Adrenal gland (tissue), 12 donors: ENCODE data around the gene ZNF697. TPM values are rescaled to one million over a fixed set of nuclear protein-coding genes. Genes with fewer than 3 reads are reported as not detected.

Source experiments
- DNase-seq, 7 donors: peaks; one replicate each; pipeline ENCODE4 v3.0.0-alpha.2; 2019 to 2020
- H3K27ac ChIP-seq, 5 donors: fragments of 200-600 bp; sonication (generic) in 4 of 5; 1 replicate in 3 of 5; 2 replicates in 2 of 5; pipeline versions ENCODE4 v1.5.1 to v1.8.0; 2016 to 2020; ENCODE audit warnings: mild to moderate bottlenecking in 1 of 5
- H3K27me3 ChIP-seq: fragments of 200-600 bp; 2 replicates; pipeline ENCODE4 v1.8.0; 2021
- H3K36me3 ChIP-seq, 2 donors: fragments of 200-600 bp; replicated peaks in 1 of 2; 1 replicate in 1 of 2; 2 replicates in 1 of 2; pipeline versions ENCODE4 v1.5.1 to v1.8.0; 2018 to 2022
- H3K4me1 ChIP-seq, 2 donors: fragments of 200-600 bp; replicated peaks in 1 of 2; 1 replicate in 1 of 2; 2 replicates in 1 of 2; pipeline versions ENCODE4 v1.5.1 to v1.8.0; 2018 to 2021
- H3K4me3 ChIP-seq, 4 donors: fragments of 200-600 bp; sonication (generic) in 3 of 4; one replicate each; pipeline ENCODE4 v1.5.1; 2016 to 2018
- H3K9me3 ChIP-seq, 3 donors: fragments of 200-600 bp; sonication (generic) in 1 of 3; replicated peaks in 1 of 3; 1 replicate in 2 of 3; 2 replicates in 1 of 3; pipeline versions ENCODE4 v1.5.1 to v1.8.0; 2016 to 2021
- CTCF ChIP-seq, 6 experiments: fragments of 450-650 bp in 4 of 6; fragments of 200-600 bp in 2 of 6; sonication (generic) in 1 of 6; IDR thresholded peaks; 1 replicate in 5 of 6; 2 replicates in 1 of 6; pipeline versions ENCODE4 v1.5.1 to v1.8.0; 2016 to 2021; ENCODE audit warnings: antibody characterized with exemption in 6 of 6, mild to moderate bottlenecking in 2 of 6, moderate library complexity in 1 of 6
- POLR2A ChIP-seq, 2 donors: fragments of 450-650 bp; IDR thresholded peaks; one replicate each; pipeline ENCODE4 v1.6.1; 2017; ENCODE audit warnings: antibody characterized with exemption in 2 of 2, mild to moderate bottlenecking in 2 of 2, moderate library complexity in 1 of 2
- WGBS, 4 donors: extraction: QIAGEN DNeasy Blood & Tissue Kit in 2 of 4; methylation state at CpG; one replicate each; pipeline versions ENCODE4 v1.1.5 to v1.1.7; 2013 to 2017; 5-methylcytosine and 5-hydroxymethylcytosine counted together
- intact Hi-C, 2 donors: fragments of 100-400 bp; cut with DNase I; formaldehyde crosslinking; loops; one replicate each; pipeline versions ENCODE4 v1.14.1 to v1.15.0; 2022 to 2023
- polyA plus RNA-seq, 3 donors: library from polyadenylated mRNA; stranded (reverse); fragments of 200-250 nt in 2 of 3; fragments of 350-450 nt in 1 of 3; fragmentation: Illumina TruSeq in 1 of 3; extraction: RNeasy Lipid Tissue Mini Kit (QIAGEN cat#74804) in 1 of 3; gene quantifications; one replicate each; pipeline ENCODE4 v1.2.3, GENCODE V29; 2013 to 2014
- total RNA-seq, 9 donors: library from RNA; depleted of rRNA in 4 of 9; stranded (reverse); fragments of >200 nt in 4 of 9; fragments of 120-200 nt in 1 of 9; fragmentation: NEBNext Ultra II Directional in 1 of 9; extraction: Animal tissue kit (Norgen Biotek cat#: 25700) in 1 of 9; gene quantifications; one replicate each; pipeline versions ENCODE4 v1.1.0 to v1.2.4, GENCODE V29; 2013 to 2023
- donor health status: healthy with polysubstance abuse.
- donor health status: Bipolar disorder and iron deficiency.
- donor health status: DM: yes; HTN: yes; CAD: no.
- donor health status: DM: no; HTN: no; CAD: no.
- donor health status: DM: no; HTN: no; CAD: no.
- donor health status: DM: yes; HTN: yes; CAD: no.

The ZNF697 gene
- total and polyA plus RNA-seq, 12 donors, result 1.7 to 14.5 (median 5.3) TPM

- Histone ChIP-seq H3K4me1 (no peaks in the 10 kb centered on the region), H3K9me3 (no peaks in the 10 kb centered on the region)
- 70 to 86% (median 80%) methylated on average over 1 of the region's 1 CpG for WGBS, 4 donors
Observed at GRCh38 chr1:119594376-119594775, 53.7 kb downstream of the ZNF697 start.

GRCh38 chr1:119593805-119594204, 54.3 kb downstream of the ZNF697 start:
- intact Hi-C loops, result no loop called here
- WGBS, 4 donors, result 67 to 80% (median 71%) methylated on average over 1 of the region's 1 CpG
- Histone ChIP-seq H3K9me3 (no peaks in the 10 kb centered on the region), H3K4me3 (no peak overlapping the region), H3K27me3 (no peaks in the 10 kb centered on the region), H3K36me3 (no peaks in the 10 kb centered on the region), H3K4me1 (no peaks in the 10 kb centered on the region), H3K27ac (no peak overlapping the region)
- no peak for DNase-seq
- TF ChIP-seq POLR2A (IDR thresholded peaks at IDR 0.05) (no peak), CTCF (IDR thresholded peaks at IDR 0.05) (no peak)

More at GRCh38 chr1:119594376-119594775, 53.7 kb downstream of the ZNF697 start:
- intact Hi-C loops, result no loop called here
- H3K27me3 ChIP-seq, result no peaks in the 10 kb centered on the region
- no peaks in the 10 kb centered on the region for H3K36me3 ChIP-seq
- no peak for DNase-seq
- TF ChIP-seq POLR2A (IDR thresholded peaks at IDR 0.05), result no peak
- TF ChIP-seq CTCF (IDR thresholded peaks at IDR 0.05), result no peak
- no peak overlapping the region for H3K27ac ChIP-seq
- H3K4me3 ChIP-seq, result no peak overlapping the region

- DNase-seq, result peak in 1 of 7 donors; percentile 23
- TF ChIP-seq CTCF (IDR thresholded peaks at IDR 0.05) (no peak), POLR2A (IDR thresholded peaks at IDR 0.05) (no peak)
- H3K27ac ChIP-seq, result no peak overlapping the region
- no peaks in the 10 kb centered on the region for H3K36me3 ChIP-seq
- intact Hi-C loops, result no loop called here
- H3K4me1 ChIP-seq, result peaks cover 0 to 7% of the 10 kb centered on the region in 2 donors
- H3K9me3 ChIP-seq, result no peaks in the 10 kb centered on the region
- H3K27me3 ChIP-seq, result no peaks in the 10 kb centered on the region
- H3K4me3 ChIP-seq, result no peak overlapping the region
Observed at GRCh38 chr1:119590393-119590792, 57.7 kb downstream of the ZNF697 start.

- TF ChIP-seq CTCF (IDR thresholded peaks at IDR 0.05), result no peak
- Histone ChIP-seq H3K27me3 (no peaks in the 10 kb centered on the region), H3K4me3 (no peak overlapping the region), H3K4me1 (peaks cover 0 to 7% of the 10 kb centered on the region in 2 donors), H3K36me3 (no peaks in the 10 kb centered on the region), H3K9me3 (no peaks in the 10 kb centered on the region), H3K27ac (no peak overlapping the region)
- WGBS, 4 donors, result 82 to 94% (median 89%) methylated on average over 5 of the region's 5 CpGs
- intact Hi-C loops, result no loop called here
- DNase-seq, result no peak
Observed at GRCh38 chr1:119588621-119589020, 59.4 kb downstream of the ZNF697 start.
